GM18519 (cell line): ENCODE data around the gene CDC5L.

Experiments used
- ATAC-seq: cut with Tn5 transposase; IDR thresholded peaks from one replicate; pipeline ENCODE4 v1.9.1; 2021; ENCODE audit warnings: mild to moderate bottlenecking, moderate library complexity; ENCODE audit not compliant: unreplicated experiment, low FRiP score

CDC5L gene

DNA sequence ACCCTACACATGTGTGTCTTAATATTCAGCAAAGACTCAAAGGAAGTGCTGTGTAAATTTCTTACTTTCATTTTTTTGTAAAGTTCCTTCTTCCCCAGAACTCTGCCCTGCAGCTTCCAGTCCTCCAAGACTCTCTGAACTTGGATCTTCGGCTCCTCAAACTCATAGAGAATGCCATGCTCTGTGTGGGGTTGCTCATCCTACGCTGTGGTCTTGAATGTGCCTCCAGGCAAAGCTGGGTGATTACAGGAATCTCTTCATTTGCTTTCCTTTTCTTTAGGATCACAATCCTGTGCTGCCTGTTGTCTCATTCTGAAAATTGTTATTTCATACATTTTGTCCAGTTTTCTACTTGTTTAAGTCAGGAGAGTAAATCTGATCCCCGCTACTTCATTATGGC is 14.5 kb upstream of the CDC5L start:
- no peak for ATAC-seq

DNA sequence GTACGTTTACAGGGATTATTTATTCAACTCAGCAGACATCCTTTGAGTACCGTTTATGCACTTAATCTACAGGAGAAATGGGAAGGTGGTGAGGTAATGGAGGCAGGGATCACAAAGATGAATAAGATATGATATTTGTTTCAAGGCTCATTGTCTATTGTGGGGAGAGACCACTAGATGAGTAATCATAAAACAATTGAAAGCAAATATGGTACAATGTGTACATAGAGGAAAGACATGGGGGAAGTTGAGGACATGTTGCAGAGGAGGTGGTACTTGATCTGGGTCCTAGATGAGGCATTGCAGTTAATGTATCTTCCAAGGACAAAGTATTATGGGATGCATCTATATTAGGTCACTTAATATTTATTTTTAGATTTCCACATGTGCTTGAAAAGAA is 13.7 kb upstream of the CDC5L start:
- ATAC-seq, result no peak

- ATAC-seq, result no peak
Observed at GRCh38 chr6:44375071-44375470, 12.4 kb upstream of the CDC5L start.

- no peak for ATAC-seq
Observed at GRCh38 chr6:44377484-44377883, 10.0 kb upstream of the CDC5L start.

DNA sequence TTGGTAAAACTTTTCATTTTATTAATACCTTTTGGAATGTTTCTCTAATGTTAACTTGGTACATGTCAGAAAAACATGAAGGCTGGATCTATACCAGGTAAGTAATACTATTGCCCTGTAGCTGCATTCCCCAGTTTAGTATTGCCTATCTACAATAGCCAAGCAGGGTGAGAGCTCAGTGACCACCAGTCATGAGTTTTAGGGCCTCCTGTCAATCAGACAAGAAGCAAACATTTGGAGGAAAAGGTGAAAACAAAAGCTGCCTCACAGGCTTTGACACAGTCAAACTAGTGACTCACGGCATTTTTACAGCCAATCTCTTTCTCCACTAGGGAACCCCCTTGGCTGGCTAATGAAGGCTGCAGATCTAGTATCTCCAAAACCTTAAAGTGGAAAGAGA is 9.5 kb upstream of the CDC5L start:
- ATAC-seq, result no peak

DNA sequence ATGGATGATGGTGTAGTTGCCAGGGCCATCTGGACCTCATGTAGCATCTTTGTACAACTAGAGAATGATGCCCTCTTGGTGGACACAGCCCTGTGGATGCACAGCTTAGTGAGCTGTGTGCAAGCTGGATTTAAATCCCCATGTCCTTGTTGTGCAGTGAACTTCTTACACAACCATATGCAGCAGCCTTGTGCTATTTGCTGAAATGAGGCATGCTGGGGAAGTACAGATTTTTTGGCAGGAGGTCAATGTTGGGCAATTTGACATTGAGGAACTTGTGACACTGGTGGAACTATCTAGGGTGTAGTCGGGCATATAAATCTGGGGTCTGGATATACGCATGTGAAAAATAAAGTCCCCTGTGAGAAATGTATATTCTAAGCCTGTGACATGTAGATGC is 5.8 kb upstream of the CDC5L start:
- ATAC-seq, result no peak

DNA sequence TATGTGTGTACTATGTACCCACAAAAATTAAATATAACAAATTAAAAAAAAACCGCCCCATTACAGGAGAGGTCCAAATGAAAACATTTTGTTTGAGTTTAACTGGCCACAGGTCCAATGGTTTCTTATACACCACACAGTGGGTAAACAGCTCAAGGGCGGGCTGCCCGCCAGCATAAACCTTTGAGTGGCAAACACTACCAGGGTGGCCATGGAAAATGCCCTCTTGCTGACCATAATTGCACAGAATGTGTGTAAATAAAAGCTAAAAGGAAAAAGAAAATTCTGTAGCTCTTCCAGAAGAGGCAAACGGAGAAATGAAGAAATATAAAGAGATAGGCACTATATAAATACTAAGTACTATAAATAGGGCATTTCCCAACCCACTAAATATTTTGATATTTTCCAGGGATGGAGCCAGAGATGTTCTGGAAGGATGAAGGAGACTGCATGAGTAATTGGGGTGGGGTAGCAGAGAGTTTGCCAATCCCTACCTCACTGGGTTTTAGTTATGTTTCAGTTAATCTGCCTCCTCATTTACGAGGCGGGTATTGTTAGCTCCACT is 1.1 kb upstream of the CDC5L start:
- ATAC-seq, result no peak

DNA sequence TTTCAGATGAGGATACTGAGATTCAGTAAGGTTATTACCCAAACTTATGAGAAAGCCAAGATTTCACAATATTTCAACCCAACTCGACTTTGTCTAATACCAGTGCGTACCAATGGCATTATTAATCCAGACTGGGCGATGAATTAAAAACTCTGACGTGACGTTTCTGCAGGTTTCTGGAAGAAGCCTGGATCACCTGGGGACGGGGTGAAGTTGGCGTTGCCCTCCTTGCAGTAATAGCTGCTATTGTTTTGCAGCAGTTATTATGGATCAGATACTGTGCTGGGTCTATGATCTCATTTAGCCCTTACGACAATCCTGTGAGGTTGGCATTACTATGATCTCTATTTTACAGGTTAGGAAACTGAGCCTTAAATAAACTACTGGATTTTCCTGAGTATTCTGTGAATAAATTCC is 569 bp upstream of the CDC5L start:
- ATAC-seq, result peak; percentile 7

DNA sequence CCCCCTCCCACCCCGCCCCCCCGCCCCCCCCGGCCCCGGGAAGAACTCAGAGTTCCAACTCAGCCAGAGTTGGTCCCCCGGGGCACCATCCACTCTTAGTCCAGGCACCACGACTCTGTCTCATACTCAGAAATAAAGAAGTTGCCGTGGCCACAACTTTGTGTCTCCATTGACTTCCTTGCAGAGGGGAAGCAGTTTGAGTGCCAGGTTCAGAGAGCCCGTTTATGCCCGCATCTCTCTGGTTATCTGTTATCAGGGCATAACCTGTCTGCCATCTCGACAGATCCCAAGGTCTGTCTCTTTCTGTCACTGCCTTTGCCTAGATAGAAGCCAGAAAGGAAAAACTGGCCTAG is 605 bp downstream of the CDC5L start:
- ATAC-seq, result no peak

GRCh38 chr6:44388887-44389286 is 1.4 kb downstream of the CDC5L start:
- ATAC-seq, result no peak

- no peak for ATAC-seq
Observed at GRCh38 chr6:44390158-44390683, 2.7 kb downstream of the CDC5L start.

DNA sequence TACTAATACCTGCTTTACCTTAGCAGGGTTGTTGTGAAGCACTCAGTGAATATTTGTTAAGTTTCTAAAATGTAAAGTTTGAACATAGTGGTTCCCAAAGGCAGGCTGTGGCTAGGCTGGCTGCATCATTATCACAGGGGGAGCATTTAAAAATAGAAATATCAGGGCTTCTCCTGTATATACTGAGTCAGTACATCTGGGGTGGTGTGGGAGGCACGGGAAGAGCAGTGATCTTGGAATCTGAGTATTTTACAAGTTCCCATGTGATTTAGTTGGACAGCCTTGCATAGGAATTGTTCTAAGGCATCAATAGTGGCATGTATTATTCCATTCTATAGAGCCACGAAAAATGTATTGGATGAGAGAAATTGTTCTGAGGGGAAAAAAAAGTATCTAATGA is 8.0 kb downstream of the CDC5L start:
- no peak for ATAC-seq

DNA sequence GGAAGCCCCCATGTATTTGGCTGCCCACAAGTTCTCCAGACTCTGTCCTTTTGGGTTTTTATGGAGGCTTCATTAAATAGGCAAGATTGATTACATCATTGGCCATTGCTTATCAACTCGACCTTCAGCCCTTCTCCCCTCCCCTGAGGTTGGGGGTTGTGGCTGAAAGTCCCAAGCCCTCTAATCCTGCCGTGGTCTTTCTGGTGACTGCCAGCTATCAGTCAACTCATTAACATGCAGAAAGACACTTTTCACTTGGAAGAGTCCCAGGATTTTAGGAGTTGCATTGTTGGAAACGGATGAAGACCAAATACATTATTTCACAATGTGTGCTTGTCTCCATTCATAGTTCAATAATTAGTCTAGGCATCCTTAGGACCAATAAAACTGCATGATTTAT is 9.5 kb downstream of the CDC5L start:
- no peak for ATAC-seq

DNA sequence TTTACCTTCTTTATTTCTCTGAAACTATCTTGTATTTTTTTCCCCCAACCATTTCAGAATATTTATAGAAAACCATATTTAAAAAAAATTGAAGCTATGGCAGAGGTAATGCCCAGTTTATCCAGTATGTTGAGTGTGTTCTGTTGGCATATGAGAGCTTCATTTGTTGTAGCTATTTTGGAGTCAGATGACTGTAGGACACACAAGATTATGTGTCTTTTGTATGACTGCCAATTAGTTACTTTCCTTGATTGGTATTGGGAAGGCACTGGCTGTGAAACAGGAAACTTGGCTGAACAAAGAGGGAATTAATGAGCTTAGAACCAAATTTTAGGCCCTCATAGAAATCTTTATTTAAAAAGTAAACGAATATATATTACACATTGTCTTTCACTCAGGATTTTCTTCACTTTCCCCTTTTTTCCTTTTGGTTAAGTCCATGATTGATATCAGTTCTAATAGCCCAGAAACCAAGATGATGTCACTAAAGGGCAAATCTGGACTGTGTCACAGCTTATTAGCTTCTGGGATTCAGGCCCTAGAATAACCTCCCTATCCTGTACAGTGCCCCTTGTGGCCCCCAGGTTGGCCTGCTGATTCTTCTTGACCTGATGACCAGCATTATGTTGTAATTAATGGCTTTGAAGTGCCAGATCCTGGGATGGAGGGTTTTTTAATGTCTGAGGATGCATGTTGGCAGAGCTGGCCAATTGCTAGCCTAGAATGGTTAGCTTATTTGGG is 10.1 kb downstream of the CDC5L start:
- ATAC-seq, result no peak

DNA sequence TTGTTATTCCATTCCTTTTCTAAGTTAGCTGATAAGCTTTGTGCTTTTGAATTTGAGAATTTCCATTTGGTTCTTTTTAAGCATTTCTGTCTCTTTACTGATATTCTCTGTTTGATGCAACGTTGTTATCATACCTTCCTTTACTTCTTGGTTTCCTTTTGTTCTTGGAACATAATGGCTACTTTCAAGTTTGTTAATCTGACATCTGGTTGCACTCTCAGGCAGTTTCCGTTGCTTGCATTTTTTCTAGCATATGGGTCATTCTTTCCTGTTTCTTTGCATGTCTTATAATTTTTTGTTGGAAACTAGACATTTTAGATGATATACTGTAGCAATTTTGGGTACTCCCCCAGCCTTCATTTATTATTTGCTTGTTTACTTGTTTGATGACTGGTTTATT is 12.5 kb downstream of the CDC5L start:
- ATAC-seq, result no peak

- ATAC-seq, result no peak
Observed at GRCh38 chr6:44400572-44400971, 13.1 kb downstream of the CDC5L start.

GRCh38 chr6:44401138-44401537 is 13.6 kb downstream of the CDC5L start:
- no peak for ATAC-seq

GRCh38 chr6:44404022-44404714 is 16.7 kb downstream of the CDC5L start:
- no peak for ATAC-seq

DNA sequence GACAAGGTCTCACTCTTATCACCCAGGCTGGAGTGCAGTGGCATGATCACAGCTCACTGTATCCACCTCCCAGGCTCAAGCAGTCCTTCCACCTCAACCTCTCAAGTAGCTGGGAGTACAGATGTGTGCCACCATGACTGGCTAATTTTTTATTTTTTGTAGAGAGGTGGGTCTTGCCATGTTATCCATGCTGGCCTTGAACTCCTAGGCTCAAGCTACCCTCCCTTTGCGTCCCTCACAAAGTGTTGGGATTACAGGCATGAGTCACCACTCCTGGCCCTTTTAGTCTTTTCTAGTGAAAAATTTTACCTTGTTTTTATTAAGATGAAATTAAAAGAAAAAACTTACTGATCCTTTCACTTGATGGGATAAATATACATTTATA is 17.2 kb downstream of the CDC5L start:
- ATAC-seq, result no peak

DNA sequence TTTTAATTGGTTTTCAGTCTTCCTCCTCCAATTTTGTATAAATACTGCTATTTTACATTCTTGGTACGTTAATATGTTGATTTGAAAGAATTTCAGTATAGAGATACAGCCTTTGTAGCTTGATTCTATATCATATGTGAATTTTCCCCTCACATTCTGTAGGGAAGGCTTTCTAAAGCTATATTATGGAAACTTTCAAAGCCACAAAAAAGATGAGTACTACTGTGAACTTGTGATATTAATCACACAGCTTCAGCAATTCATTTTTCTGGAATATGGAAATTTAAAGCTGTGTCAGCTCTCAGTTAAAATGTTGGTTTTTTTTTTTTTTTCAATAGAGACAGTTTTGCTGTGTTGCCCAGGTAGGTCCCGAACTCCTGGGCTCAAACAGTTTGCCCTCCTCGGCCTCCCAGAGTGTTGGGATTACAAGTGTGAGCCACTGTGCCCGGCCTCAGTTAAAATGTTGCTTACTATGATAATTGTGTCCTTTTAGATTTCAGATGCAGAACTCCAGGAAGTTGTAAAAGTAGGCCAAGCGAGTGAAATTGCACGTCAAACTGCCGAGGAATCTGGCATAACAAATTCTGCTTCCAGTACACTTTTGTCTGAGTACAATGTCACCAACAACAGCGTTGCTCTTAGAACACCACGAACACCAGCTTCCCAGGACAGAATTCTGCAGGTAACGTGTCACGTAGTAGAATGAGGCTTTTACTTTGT is 20.6 kb downstream of the CDC5L start:
- ATAC-seq, result no peak

GRCh38 chr6:44409207-44409794 is 21.8 kb downstream of the CDC5L start:
- ATAC-seq, result no peak
